GM21528 (cell line): Measurements from ENCODE around the gene CYP27C1.
"Not testable (repeated sequence)": the region's sequence is repeated elsewhere in the genome, so short reads cannot be mapped to it uniquely, and the experiment has no call there.

ENCODE experiments used
- ATAC-seq: cut with Tn5 transposase; IDR thresholded peaks from one replicate; pipeline ENCODE4 v1.9.1; 2021; ENCODE audit warnings: mild to moderate bottlenecking, moderate library complexity; ENCODE audit not compliant: unreplicated experiment, low FRiP score

CYP27C1 gene

GRCh38 chr2:127175041-127175721 is 44.9 kb downstream of the CYP27C1 start:
- no peak for ATAC-seq

DNA sequence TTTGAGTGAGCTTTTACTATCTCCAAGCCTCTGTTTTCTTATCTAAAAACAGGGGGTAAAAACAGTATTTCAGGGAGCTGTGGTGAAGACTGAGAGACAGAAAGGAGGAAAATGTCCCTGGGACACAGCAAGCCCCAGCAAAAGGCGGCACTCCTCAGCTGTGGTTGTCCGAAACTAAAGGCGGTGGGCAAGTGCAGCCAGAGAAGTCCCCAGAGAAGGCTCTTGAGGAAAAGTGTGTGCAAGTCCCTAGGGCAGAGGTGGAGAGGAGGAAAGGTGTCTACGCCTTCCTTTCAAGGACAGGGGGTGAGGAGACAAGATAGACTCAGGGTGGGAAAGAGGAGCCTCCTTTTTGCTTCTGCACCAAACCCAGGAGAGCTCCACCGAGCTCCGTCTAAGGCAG is 45.5 kb downstream of the CYP27C1 start:
- no peak for ATAC-seq

DNA sequence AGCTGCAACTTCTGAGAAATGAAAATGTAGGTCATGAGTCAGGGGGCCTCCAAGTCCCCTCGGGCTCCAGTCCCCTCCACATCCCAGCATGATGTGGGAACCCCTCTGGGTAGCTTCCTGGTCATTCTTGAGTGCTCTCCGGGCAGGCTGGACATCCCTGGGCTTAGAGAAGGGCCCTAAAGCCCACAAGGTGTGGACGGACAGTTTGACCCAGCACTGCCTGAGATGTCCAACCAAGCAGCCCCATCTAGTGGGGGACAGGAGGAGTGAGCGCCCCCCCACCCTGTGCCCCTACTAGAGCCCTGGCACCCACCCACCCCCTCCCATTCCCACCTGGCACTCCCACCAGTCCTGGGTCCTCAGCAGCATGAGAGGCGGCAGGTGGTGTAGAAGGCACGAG is 46.0 kb downstream of the CYP27C1 start:
- ATAC-seq: no peak

DNA sequence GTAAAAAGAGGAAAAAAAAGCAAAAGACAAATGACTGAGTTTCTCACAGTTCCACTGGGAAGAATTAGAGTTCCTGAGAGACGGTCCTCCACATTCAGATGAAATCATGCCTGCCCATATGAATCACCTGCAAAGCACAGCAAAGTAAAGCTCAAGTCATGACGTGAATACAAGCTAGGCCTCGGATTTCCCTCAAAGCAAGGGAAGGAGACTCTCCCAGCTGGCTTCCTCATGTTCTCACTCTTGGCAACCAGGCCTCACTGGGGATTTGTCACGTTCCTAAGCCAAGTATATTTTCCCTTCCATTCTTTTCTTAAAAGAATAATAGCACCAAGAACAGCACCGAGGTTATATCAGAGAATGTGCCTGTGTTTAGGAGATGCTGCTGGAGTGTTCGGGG is 47.0 kb downstream of the CYP27C1 start:
- ATAC-seq: no peak

- ATAC-seq: no peak
These were observed 47.8 kb downstream of the CYP27C1 start for GRCh38 chr2:127172306-127172705.

GRCh38 chr2:127170452-127171197 is 49.5 kb downstream of the CYP27C1 start:
- no peak for ATAC-seq

GRCh38 chr2:127170021-127170420 is 50.1 kb downstream of the CYP27C1 start:
- no peak for ATAC-seq

DNA sequence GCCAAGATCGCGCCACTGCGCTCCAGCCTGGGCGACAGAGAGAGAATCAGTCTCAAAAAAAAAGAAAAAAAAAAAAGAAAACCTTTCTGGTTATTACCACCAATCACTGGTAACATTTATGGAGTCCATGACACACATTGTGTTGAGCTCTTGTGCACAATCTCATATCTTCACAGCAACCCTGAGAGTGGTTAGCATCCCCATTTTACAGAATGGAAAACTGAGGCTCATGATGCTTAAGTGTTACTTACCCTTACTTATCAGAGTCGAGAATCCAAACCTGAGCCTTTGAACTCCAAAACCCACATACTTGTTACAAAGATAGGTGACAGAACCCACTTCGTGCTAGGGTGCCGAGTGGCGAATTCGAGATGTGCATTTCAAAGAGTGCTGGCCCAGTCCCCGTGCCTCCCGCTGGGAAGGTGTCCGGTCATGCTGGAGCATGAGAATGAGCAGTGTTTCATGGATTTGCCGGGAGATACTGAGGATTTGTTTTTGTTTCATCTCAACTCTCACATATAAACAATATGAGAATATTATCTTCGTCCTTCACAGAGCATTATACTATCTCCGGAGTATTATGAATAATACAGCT is 50.9 kb downstream of the CYP27C1 start:
- ATAC-seq: no peak

DNA sequence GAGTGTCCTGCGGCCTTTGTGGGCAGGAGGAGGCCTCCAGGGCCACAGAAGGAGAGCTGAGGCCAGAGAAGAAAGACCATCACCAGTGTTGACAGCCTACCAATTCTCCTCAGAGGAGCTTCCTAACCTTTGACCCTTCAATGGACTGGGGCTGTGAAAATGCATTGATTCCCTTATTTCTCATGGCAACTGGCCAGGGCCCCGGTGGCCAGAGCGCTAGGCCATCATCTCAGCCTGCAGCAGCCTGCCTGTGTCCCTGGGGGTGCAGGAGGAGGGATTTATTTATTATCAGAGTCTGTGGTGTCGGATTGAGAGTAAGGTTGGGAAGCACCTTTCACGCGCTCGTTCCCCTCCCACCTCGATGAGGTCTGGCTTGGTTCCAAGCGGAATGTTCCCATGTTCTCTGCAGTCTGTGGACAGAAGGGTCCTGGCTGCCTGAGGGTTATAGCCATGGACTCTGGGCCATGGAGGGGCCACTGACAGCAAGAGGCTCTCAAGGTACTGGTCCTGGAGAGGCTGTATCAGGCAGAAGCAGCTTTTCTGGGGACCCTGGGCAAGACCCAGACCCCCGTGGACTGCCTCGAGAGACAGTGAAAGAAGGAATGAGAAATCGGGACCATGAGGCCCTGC is 53.8 kb downstream of the CYP27C1 start:
- no peak for ATAC-seq

GRCh38 chr2:127165539-127165935 is 54.6 kb downstream of the CYP27C1 start:
- no peak for ATAC-seq

GRCh38 chr2:127164761-127165538 is 55.1 kb downstream of the CYP27C1 start:
- no peak for ATAC-seq

- ATAC-seq: no peak
These were observed 56.2 kb downstream of the CYP27C1 start for GRCh38 chr2:127163921-127164320.

DNA sequence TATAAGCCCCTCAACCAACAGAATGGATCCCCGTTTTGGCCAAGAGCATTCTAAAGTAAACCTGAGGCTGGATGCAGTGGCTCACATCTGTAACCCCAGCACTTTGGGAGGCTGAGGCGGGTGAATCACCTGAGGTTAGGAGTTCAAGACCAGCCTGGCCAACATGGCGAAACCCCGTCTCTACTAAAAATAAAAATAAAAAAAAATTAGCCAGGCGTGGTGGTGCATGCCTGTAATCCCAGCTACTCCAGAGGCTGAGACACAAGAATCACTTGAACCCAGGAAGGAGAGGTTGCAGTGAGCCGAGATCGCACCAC is 57.1 kb downstream of the CYP27C1 start:
- not testable (repeated sequence) for ATAC-seq

DNA sequence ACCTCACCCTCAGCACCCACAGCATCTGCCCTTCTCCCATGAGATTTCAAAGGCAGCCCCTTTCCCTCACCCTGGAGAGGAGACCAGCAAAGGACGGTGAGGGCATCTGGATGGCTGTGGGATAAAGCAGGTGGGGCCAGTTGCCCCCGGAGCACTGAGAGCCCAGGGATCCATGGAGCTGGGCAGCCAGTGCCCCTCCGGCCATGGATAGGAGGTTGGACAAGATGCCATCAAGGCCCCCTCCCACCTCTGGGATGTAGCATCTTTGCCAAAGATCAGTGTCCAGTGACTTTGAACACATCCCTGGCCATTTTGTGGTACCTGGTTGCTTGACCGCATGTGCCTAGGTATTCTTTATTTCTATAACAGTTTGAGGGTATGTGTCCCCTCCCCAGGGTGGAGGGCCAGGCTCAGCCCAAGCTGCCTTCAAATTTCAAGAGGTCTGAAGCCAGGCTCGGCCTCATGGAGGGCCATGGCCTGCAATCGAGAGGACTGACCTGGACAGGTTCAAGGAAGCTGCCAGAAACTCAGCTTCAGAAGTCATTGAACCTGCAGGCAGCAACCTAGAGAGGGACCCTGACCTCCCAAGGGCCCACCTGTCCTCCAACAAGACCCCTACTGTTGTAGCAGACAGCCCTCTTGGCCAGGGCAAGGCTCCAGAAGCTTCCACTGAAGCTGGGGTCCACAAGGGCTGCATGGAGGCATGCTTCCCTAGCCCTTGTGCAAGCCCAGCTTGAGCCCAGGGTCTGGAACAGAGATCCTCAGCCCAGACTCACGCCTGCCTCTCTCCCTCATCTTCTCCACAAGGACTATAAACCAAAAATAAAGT is 57.6 kb downstream of the CYP27C1 start:
- ATAC-seq: no peak

DNA sequence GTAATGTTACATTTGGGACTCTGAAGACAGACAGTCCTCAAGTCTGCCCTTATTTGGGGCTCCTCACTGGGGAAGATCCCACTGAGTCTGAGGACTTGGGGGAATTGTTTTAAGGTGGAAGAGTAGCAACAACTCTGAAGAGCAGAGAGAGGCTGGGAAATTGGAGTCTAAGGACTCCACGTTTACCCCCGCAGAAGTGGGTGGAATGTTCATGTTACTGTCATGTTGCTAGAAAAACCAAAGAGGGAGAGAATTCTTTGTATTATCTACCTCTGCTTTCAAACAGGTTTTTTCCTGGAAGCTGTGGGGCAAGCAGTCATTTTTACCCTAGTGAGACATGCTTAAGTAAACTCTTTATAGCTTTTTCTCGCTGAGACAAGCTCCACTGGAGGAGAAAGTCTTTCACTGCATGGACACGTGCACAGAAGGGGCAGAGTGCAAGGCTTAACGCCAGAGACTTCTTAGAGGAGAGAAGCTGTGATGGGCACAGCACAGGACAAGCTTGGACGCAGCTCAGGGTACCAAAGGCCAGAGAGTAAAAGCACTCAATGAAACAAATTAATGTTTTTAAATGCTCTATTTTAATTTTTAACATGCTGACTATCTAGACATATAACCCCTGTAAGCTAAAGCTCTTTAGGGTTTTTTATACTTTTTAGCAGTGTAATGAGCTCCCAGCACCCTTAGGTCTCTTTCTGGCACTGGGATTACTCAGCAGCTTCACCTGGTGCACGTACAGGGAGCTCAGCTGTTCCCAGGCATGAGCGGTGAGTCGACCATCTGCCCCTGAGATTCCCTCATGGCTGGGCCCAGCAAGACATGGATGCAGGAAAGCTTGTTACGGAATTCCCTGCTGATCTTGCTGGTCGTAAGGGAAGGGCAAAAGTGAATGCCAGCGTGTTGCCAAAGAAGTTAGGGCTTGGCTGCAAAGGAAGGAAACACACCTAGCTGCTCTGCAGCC is 58.6 kb downstream of the CYP27C1 start:
- no peak for ATAC-seq

GRCh38 chr2:127160676-127161075 is 59.4 kb downstream of the CYP27C1 start:
- ATAC-seq: no peak

DNA sequence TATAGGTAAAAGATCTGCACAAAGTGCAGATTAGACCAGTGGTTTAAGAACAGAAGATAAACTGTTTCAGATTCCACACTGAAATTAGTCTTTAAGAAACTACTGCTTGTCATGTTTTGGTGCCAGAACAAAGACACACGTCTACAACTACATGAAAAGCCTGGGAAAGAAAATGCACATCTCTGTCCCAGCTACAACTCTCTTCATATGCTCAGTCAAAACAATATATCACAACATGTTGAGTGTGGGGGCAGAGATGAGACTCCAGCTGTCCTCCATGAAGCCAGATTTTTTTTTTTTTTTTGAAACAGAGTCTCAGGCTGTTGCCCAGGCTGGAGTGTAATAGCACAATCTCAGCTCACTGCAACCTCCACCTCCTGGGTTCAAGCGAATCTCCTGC is 60.6 kb downstream of the CYP27C1 start:
- no peak for ATAC-seq

- no peak for ATAC-seq
These were observed 61.3 kb downstream of the CYP27C1 start for GRCh38 chr2:127158614-127159290.
